ENCODE measurements around the gene MARVELD1.

DNA sequence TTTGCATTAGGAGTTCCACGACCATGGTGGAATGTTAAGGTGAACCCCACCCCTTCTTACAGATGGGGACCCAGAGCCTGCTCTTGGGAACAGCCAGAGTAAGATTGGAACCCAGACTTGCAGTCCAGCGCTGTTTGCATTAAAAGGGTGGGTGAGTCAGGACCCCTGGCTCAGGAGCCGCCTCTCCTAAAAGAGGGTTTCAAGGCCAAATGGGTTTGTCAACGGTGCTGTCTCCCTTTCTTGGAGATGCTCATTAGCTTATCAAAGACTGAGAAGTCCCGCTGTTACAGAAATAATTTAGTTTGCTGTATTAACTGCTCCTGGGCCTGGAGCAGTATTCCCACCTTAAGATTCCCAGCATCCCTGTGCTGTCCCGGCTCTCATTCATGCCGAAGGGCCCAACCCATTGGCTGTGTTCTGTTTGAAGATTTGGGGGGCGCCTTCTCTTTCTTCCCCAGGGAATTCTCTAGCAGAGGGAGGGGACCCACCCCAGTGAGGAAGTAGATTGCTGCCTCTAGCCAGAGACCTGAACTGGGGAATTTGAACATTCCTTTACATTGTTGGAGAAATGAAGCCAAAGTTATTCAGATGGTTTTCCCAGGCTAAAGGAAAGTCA is 1.8 kb downstream of the MARVELD1 start:
- TF ChIP-seq TAF1 (IDR thresholded peaks at IDR 0.05; ENCODE audit: borderline replicate concordance, low read depth, low read length): no peak
- no peak for TF ChIP-seq POLR2A (IDR thresholded peaks at IDR 0.05; ENCODE audit: low read depth, low read length)

All from GM12892 (cell line).